Neural cell (in vitro differentiated cells): Measurements from ENCODE around the gene MGAT5. TPM values are rescaled to one million over a fixed set of nuclear protein-coding genes. Genes with fewer than 3 reads are reported as not detected.

Experiments used
- H2AFZ ChIP-seq: fragments of 200-600, 300-800 bp; sonication (generic), shearing (Covaris generic); 2 replicates; pipeline ENCODE4 v1.6.0; 2014; ENCODE audit warnings: low read depth, mild to moderate bottlenecking, antibody characterized with exemption, low read length, moderate library complexity
- H3F3A ChIP-seq: fragments of 200-600 bp; shearing (Covaris generic); 2 replicates; pipeline ENCODE4 v1.6.1; 2016; ENCODE audit warnings: mild to moderate bottlenecking, moderate library complexity, mixed read lengths, antibody characterized with exemption, low read length; ENCODE audit not compliant: insufficient read depth, poor library complexity, severe bottlenecking
- H3K27ac ChIP-seq: fragments of 200-600, 300-800 bp; sonication (generic), shearing (Covaris generic); 2 replicates; pipeline ENCODE4 v1.5.1; 2014; ENCODE audit warnings: mild to moderate bottlenecking, low read length, moderate library complexity
- H3K27me3 ChIP-seq: fragments of 300-800, 200-600 bp; sonication (generic), shearing (Covaris generic); 2 replicates; pipeline ENCODE4 v1.6.0; 2014; ENCODE audit warnings: mild to moderate bottlenecking, low read depth, low read length, moderate library complexity; ENCODE audit not compliant: insufficient read depth
- H3K36me3 ChIP-seq: fragments of 300-800, 200-600 bp; sonication (generic), shearing (Covaris generic); 2 replicates; pipeline ENCODE4 v1.5.1; 2014; ENCODE audit warnings: mild to moderate bottlenecking, antibody characterized with exemption, low read length, moderate library complexity; ENCODE audit not compliant: insufficient read depth
- H3K4me2 ChIP-seq: fragments of 300-800, 200-600 bp; sonication (generic), shearing (Covaris generic); 2 replicates; pipeline ENCODE4 v1.6.0; 2014; ENCODE audit warnings: mild to moderate bottlenecking, low read length
- H3K4me3 ChIP-seq: fragments of 300-800, 200-600 bp; sonication (generic), shearing (Covaris generic); 2 replicates; pipeline ENCODE4 v1.5.1; 2014; ENCODE audit warnings: mild to moderate bottlenecking, low read length, moderate library complexity
- H3K79me2 ChIP-seq: fragments of 200-600 bp; shearing (Covaris generic); replicated peaks from 2 replicates; pipeline ENCODE4 v1.6.0; 2014; ENCODE audit warnings: mild to moderate bottlenecking, low read length, moderate library complexity; ENCODE audit not compliant: insufficient read depth
- H3K9ac ChIP-seq: fragments of 300-800, 200-600 bp; sonication (generic), shearing (Covaris generic); 2 replicates; pipeline ENCODE4 v1.6.1; 2016; ENCODE audit warnings: mild to moderate bottlenecking, low read length, mixed read lengths
- H3K9me2 ChIP-seq: fragments of 200-600 bp; shearing (Covaris generic); 2 replicates; pipeline ENCODE4 v1.6.1; 2016; ENCODE audit warnings: mild to moderate bottlenecking, low read length, mixed read lengths; ENCODE audit not compliant: insufficient read depth
- H3K9me3 ChIP-seq: fragments of 200-600, 300-800 bp; sonication (generic), shearing (Covaris generic); 2 replicates; pipeline ENCODE4 v1.6.1; 2016; ENCODE audit warnings: mild to moderate bottlenecking, mixed run types, low read length, moderate library complexity, mixed read lengths
- H4K20me1 ChIP-seq: fragments of 200-600 bp; shearing (Covaris generic); 2 replicates; pipeline ENCODE4 v1.6.1; 2016; ENCODE audit warnings: mild to moderate bottlenecking, mixed run types; ENCODE audit not compliant: insufficient read depth
- EP300 ChIP-seq: fragments of 450-650 bp; conservative IDR thresholded peaks from 2 replicates; pipeline ENCODE4 v1.6.1; 2014; ENCODE audit warnings: antibody characterized with exemption, mild to moderate bottlenecking, moderate library complexity; ENCODE audit not compliant: poor library complexity, severe bottlenecking
- EZH2 ChIP-seq: fragments of 200-600, 300-800 bp; shearing (Covaris generic), sonication (generic); IDR thresholded peaks from 2 replicates; pipeline ENCODE4 v1.6.1; 2014; ENCODE audit warnings: antibody characterized with exemption, low read length, borderline replicate concordance, mild to moderate bottlenecking; ENCODE audit not compliant: insufficient read depth, poor library complexity, severe bottlenecking
- MXI1 ChIP-seq: fragments of 450-650 bp; conservative IDR thresholded peaks from 2 replicates; pipeline ENCODE4 v1.6.1; 2014; ENCODE audit warnings: antibody characterized with exemption, mild to moderate bottlenecking; ENCODE audit not compliant: poor library complexity, severe bottlenecking
- POLR2AphosphoS5 ChIP-seq: IDR thresholded peaks from 2 replicates; pipeline ENCODE4 v1.6.1; 2012
- RAD21 ChIP-seq: fragments of 450-650 bp; conservative IDR thresholded peaks from 2 replicates; pipeline ENCODE4 v1.6.1; 2014; ENCODE audit warnings: antibody characterized with exemption, mild to moderate bottlenecking, moderate library complexity
- REST ChIP-seq: IDR thresholded peaks from 2 replicates; pipeline ENCODE4 v1.6.1; 2012; ENCODE audit warnings: borderline replicate concordance
- SMC3 ChIP-seq: fragments of 450-650 bp; conservative IDR thresholded peaks from 2 replicates; pipeline ENCODE4 v1.6.1; 2014; ENCODE audit warnings: antibody characterized with exemption, mild to moderate bottlenecking, moderate library complexity; ENCODE audit not compliant: poor library complexity
- TAF1 ChIP-seq: IDR thresholded peaks from 2 replicates; pipeline ENCODE4 v1.6.1; 2012; ENCODE audit warnings: low read depth
- polyA plus RNA-seq: library from polyadenylated mRNA; depleted of rRNA; stranded (reverse); fragments of >200 nt; gene quantifications from 2 replicates; pipeline ENCODE4 v1.2.3, GENCODE V29; 2014
- TF ChIP-seq, protein P1 (sequence below): fragments of 450-650 bp; IDR thresholded peaks from 2 replicates; pipeline ENCODE4 v1.5.1; 2014; ENCODE audit warnings: antibody characterized with exemption, mild to moderate bottlenecking, moderate library complexity; ENCODE audit not compliant: poor library complexity, severe bottlenecking

The MGAT5 gene
- polyA plus RNA-seq, 1 donor from 2014 or later, result 40.9 TPM

- Histone ChIP-seq H2AFZ (no peak overlapping the region), H3K9ac (no peak overlapping the region), H3K4me2 (no peak overlapping the region), H3K27me3 (no peaks in the 10 kb centered on the region), H3K27ac (no peak overlapping the region), H3K36me3 (no peaks in the 10 kb centered on the region), H3K9me3 (peaks cover 6% of the 10 kb centered on the region), H3K4me3 (no peak overlapping the region), H3K9me2 (no peaks in the 10 kb centered on the region), H3K79me2 (no peaks in the 10 kb centered on the region), H3F3A (no peaks in the 10 kb centered on the region), H4K20me1 (no peaks in the 10 kb centered on the region)
- no peak for TF ChIP-seq POLR2AphosphoS5
- TF ChIP-seq, protein P1, sequence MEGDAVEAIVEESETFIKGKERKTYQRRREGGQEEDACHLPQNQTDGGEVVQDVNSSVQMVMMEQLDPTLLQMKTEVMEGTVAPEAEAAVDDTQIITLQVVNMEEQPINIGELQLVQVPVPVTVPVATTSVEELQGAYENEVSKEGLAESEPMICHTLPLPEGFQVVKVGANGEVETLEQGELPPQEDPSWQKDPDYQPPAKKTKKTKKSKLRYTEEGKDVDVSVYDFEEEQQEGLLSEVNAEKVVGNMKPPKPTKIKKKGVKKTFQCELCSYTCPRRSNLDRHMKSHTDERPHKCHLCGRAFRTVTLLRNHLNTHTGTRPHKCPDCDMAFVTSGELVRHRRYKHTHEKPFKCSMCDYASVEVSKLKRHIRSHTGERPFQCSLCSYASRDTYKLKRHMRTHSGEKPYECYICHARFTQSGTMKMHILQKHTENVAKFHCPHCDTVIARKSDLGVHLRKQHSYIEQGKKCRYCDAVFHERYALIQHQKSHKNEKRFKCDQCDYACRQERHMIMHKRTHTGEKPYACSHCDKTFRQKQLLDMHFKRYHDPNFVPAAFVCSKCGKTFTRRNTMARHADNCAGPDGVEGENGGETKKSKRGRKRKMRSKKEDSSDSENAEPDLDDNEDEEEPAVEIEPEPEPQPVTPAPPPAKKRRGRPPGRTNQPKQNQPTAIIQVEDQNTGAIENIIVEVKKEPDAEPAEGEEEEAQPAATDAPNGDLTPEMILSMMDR, result no peak
- no peak for TF ChIP-seq EZH2
- TF ChIP-seq MXI1, result no peak
- TF ChIP-seq RAD21, result no peak
- no peak for TF ChIP-seq SMC3
- TF ChIP-seq REST, result no peak
- no peak for TF ChIP-seq EP300
- no peak for TF ChIP-seq TAF1
These were observed 20.8 kb upstream of the MGAT5 start for GRCh38 chr2:134232868-134233727.

DNA sequence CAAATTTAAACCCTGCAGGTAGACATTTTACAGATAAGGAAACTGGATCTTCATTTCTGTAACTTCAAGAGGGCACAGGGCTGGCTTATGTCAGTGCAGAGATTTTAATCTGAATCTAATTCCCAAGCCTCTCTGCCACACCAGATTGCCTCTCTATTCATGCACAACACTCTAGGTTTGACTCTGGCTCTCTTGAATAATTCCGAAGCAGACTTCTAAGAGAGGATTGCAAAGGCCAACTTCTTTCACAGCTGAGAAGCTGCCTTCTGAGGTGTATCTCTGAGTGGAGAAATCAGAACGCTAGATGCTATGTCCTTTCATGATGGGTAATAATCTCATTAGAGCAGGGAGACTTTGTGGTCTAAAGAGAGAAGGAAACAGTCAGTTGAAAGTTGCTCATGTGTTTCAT lies 20.1 kb upstream of the MGAT5 start:
- no peak overlapping the region for H3K9ac ChIP-seq
- no peaks in the 10 kb centered on the region for H4K20me1 ChIP-seq
- no peak overlapping the region for H2AFZ ChIP-seq
- no peaks in the 10 kb centered on the region for H3F3A ChIP-seq
- TF ChIP-seq SMC3 (no peak), POLR2AphosphoS5 (no peak), RAD21 (no peak), MXI1 (no peak), TAF1 (no peak), EP300 (no peak), REST (no peak), EZH2 (no peak)
- TF ChIP-seq, protein P1, result no peak
- H3K79me2 ChIP-seq, result no peaks in the 10 kb centered on the region
- no peak overlapping the region for H3K4me2 ChIP-seq
- H3K36me3 ChIP-seq, result no peaks in the 10 kb centered on the region
- H3K27ac ChIP-seq, result no peak overlapping the region
- no peaks in the 10 kb centered on the region for H3K9me2 ChIP-seq
- no peaks in the 10 kb centered on the region for H3K27me3 ChIP-seq
- H3K4me3 ChIP-seq, result no peak overlapping the region
- H3K9me3 ChIP-seq, result peaks cover 6% of the 10 kb centered on the region
